ENCODE measurements around the gene ZNF3.

DNA sequence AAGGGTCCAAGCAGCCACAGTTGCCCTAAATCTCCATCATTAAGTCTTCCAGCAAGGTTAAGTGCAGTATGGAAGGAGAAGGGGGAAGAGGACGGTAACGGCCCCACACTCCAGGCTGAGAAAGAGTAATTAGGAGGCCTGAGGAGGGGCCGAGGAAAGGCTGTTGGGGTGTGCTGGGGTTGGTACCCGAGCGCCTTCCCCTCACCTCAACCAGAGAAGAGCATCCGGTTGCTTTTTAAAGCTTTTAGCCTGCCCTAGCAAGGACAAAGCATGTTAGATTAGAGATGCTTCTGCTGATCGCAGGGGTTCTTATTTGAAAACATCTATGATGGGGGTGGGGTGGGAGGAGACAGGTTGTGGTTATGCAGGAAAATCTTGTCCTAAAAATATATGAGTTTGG, 40.9 kb downstream of the ZNF3 start:
- no peak for TF ChIP-seq CTCF (IDR thresholded peaks at IDR 0.05)
- TF ChIP-seq EZH2 (IDR thresholded peaks at IDR 0.05): no peak
